Astrocyte (in vitro differentiated cells and primary cell): ENCODE measurements around the gene SCGB1C1. TPM values are rescaled to one million over a fixed set of nuclear protein-coding genes. Genes with fewer than 3 reads are reported as not detected.

Experiments
- DNase-seq: peaks from one replicate; pipeline ENCODE4 v3.0.0-alpha.2; 2010; ENCODE audit warnings: low read depth
- FAIRE-seq: peaks from 2 replicates; lab custom pipeline; 2011; peaks lifted over from hg19 to GRCh38; lab: Jason Lieb, UNC
- H2AFZ ChIP-seq: 2 replicates; pipeline ENCODE4 v1.6.0; 2012; ENCODE audit warnings: low read depth, low read length, inconsistent platforms
- H3K27ac ChIP-seq: 2 replicates; pipeline ENCODE4 v1.5.1; 2011; ENCODE audit warnings: low read depth, low read length, inconsistent platforms
- H3K27me3 ChIP-seq: 2 replicates; pipeline ENCODE4 v1.6.0; 2011; ENCODE audit warnings: low read length, inconsistent platforms; ENCODE audit not compliant: insufficient read depth
- H3K36me3 ChIP-seq: 2 replicates; pipeline ENCODE4 v1.5.1; 2011; ENCODE audit warnings: low read length, inconsistent platforms; ENCODE audit not compliant: insufficient read depth
- H3K4me1 ChIP-seq: 2 replicates; pipeline ENCODE4 v1.5.1; 2011; ENCODE audit warnings: low read length, inconsistent platforms; ENCODE audit not compliant: insufficient read depth
- H3K4me2 ChIP-seq: 2 replicates; pipeline ENCODE4 v1.6.0; 2012; ENCODE audit warnings: low read length, inconsistent platforms
- H3K4me3 ChIP-seq: 2 replicates; pipeline ENCODE4 v1.5.1; 2011; ENCODE audit warnings: low read depth, mild to moderate bottlenecking, low read length, inconsistent platforms; ENCODE audit not compliant: insufficient read depth
- H3K79me2 ChIP-seq: 2 replicates; pipeline ENCODE4 v1.6.0; 2012; ENCODE audit warnings: mild to moderate bottlenecking, low read length, inconsistent platforms; ENCODE audit not compliant: insufficient read depth
- H3K9ac ChIP-seq: 2 replicates; pipeline ENCODE4 v1.6.0; 2012; ENCODE audit warnings: mild to moderate bottlenecking, low read length, inconsistent platforms
- H3K9me3 ChIP-seq: 2 replicates; pipeline ENCODE4 v1.5.1; 2012; ENCODE audit warnings: low read depth, mild to moderate bottlenecking, low read length, inconsistent platforms; ENCODE audit not compliant: insufficient read depth
- H4K20me1 ChIP-seq: 2 replicates; pipeline ENCODE4 v1.6.0; 2012; ENCODE audit warnings: low read length, inconsistent platforms; ENCODE audit not compliant: insufficient read depth
- H3K27ac Mint-ChIP-seq: one replicate; pipeline ENCODE4 v1.8.0; 2021; ENCODE audit warnings: mild to moderate bottlenecking, mixed read lengths; ENCODE audit not compliant: unreplicated experiment
- H3K27me3 Mint-ChIP-seq: one replicate; pipeline ENCODE4 v1.8.0; 2021; ENCODE audit warnings: low read depth, mixed read lengths; ENCODE audit not compliant: unreplicated experiment
- H3K36me3 Mint-ChIP-seq: one replicate; pipeline ENCODE4 v1.8.0; 2021; ENCODE audit warnings: low read depth, mixed read lengths; ENCODE audit not compliant: unreplicated experiment
- H3K4me1 Mint-ChIP-seq: one replicate; pipeline ENCODE4 v1.8.0; 2021; ENCODE audit warnings: low read depth, mixed read lengths; ENCODE audit not compliant: unreplicated experiment
- H3K4me3 Mint-ChIP-seq: one replicate; pipeline ENCODE4 v1.8.0; 2021; ENCODE audit warnings: mild to moderate bottlenecking, moderate library complexity, mixed read lengths; ENCODE audit not compliant: unreplicated experiment
- H3K9me3 Mint-ChIP-seq: one replicate; pipeline ENCODE4 v1.8.0; 2021; ENCODE audit warnings: mild to moderate bottlenecking, mixed read lengths; ENCODE audit not compliant: unreplicated experiment
- CTCF ChIP-seq: IDR thresholded peaks from 2 replicates; pipeline ENCODE4 v1.5.1; 2011; ENCODE audit warnings: low read depth, mild to moderate bottlenecking, inconsistent platforms, low read length, moderate library complexity; ENCODE audit not compliant: insufficient read depth
- EZH2 ChIP-seq: IDR thresholded peaks from 2 replicates; pipeline ENCODE4 v1.6.1; 2012; ENCODE audit warnings: mild to moderate bottlenecking, low read length, inconsistent platforms; ENCODE audit not compliant: insufficient read depth
- total RNA-seq: library from RNA; stranded (reverse); gene quantifications from 2 replicates; pipeline ENCODE4 v1.2.1, GENCODE V29; 2021

Gene SCGB1C1
- total RNA-seq, 1 donor from 2014 or later = not detected

GRCh38 chr11:221998-222789, 29.3 kb downstream of the SCGB1C1 start:
- no peak overlapping the region for H3K4me2 ChIP-seq
- H3K27me3 ChIP-seq = no peaks in the 10 kb centered on the region
- Mint-ChIP-seq H3K27ac (no peak overlapping the region), H3K4me1 (peaks cover 6% of the 10 kb centered on the region), H3K36me3 (peaks cover 11% of the 10 kb centered on the region), H3K9me3 (no peaks in the 10 kb centered on the region), H3K4me3 (no peak overlapping the region), H3K27me3 (no peaks in the 10 kb centered on the region)
- H3K4me3 ChIP-seq = no peak overlapping the region
- H3K79me2 ChIP-seq = no peaks in the 10 kb centered on the region
- H4K20me1 ChIP-seq = no peaks in the 10 kb centered on the region
- FAIRE-seq (no peak), DNase-seq (no peak)
- TF ChIP-seq EZH2 (no peak), CTCF (no peak)
- no peaks in the 10 kb centered on the region for H3K4me1 ChIP-seq
- no peak overlapping the region for H2AFZ ChIP-seq
- no peak overlapping the region for H3K27ac ChIP-seq
- no peaks in the 10 kb centered on the region for H3K9me3 ChIP-seq
- H3K36me3 ChIP-seq = no peaks in the 10 kb centered on the region
- H3K9ac ChIP-seq = no peak overlapping the region

GRCh38 chr11:223026-223789, 30.3 kb downstream of the SCGB1C1 start:
- DNase-seq (no peak), FAIRE-seq (no peak)
- Histone ChIP-seq H3K4me1 (no peaks in the 10 kb centered on the region), H3K79me2 (peaks cover 3% of the 10 kb centered on the region), H3K9me3 (no peaks in the 10 kb centered on the region), H3K4me3 (no peak overlapping the region), H4K20me1 (no peaks in the 10 kb centered on the region), H3K36me3 (no peaks in the 10 kb centered on the region), H3K27me3 (no peaks in the 10 kb centered on the region), H3K4me2 (no peak overlapping the region), H3K27ac (no peak overlapping the region), H2AFZ (no peak overlapping the region), H3K9ac (no peak overlapping the region)
- H3K9me3 Mint-ChIP-seq = no peaks in the 10 kb centered on the region
- H3K4me1 Mint-ChIP-seq = peaks cover 4% of the 10 kb centered on the region
- H3K36me3 Mint-ChIP-seq = peaks cover 11% of the 10 kb centered on the region
- no peak for TF ChIP-seq CTCF
- H3K27ac Mint-ChIP-seq = peak overlapping the region; percentile 48
- H3K27me3 Mint-ChIP-seq = no peaks in the 10 kb centered on the region
- H3K4me3 Mint-ChIP-seq = peak overlapping the region; percentile 29
